Ureter (tissue), 1 donor: ENCODE results near the gene CLEC11A. TPM values are rescaled to one million over a fixed set of nuclear protein-coding genes. Genes with fewer than 3 reads are reported as not detected.

Source experiments
- DNase-seq: peaks from one replicate; pipeline ENCODE4 v3.0.0-alpha.2; 2020; ENCODE audit warnings: low spot score
- total RNA-seq: library from RNA; stranded (reverse); gene quantifications from one replicate; pipeline ENCODE4 v1.2.4, GENCODE V29; 2023
- donor health status: DM: yes; HTN: yes; CAD: no.

CLEC11A gene
- total RNA-seq, 1 donor from 2014 or later = 8.1 TPM

DNA sequence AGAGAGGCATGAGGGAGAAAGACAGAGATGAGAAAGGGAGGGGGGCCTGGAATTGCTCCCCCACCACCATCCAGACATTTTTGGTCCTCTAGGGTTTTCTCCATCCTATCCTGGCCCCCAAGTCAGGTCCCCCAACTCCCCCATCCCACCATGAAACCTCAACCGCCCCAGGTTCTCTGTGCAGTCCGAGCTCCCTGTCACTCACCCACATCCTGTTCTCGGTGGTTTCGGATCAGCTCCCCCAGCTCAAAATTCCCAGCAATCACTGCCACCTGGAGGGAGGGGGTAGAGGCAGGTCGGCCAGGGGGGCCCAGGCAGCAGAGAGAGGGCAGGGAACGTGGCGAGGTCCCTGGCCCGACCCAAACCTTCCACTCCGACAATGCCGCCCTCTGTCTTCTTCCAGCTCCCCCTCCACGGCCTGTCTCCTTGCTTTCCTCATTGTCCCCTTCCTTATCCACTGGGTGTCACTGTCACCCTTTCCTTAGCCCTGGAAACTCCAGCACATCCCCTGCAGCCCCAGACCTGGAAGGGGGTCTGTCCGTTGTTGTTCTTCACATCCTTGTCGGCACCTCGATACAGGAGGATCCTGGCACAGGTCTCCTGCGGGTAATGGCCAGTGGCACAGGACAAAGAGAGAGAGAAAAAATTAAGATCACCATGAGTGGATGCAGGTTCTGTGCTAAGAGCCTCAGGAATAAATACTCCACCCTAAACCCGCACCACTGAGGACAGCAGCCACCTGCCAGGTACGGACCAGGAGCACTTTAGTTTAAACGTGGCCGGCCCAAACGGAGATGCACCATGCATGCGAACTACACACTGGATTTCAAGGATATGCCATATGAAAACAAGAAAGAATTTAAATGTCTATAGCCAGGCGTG, 19.0 kb upstream of the CLEC11A start:
- DNase-seq = no peak

DNA sequence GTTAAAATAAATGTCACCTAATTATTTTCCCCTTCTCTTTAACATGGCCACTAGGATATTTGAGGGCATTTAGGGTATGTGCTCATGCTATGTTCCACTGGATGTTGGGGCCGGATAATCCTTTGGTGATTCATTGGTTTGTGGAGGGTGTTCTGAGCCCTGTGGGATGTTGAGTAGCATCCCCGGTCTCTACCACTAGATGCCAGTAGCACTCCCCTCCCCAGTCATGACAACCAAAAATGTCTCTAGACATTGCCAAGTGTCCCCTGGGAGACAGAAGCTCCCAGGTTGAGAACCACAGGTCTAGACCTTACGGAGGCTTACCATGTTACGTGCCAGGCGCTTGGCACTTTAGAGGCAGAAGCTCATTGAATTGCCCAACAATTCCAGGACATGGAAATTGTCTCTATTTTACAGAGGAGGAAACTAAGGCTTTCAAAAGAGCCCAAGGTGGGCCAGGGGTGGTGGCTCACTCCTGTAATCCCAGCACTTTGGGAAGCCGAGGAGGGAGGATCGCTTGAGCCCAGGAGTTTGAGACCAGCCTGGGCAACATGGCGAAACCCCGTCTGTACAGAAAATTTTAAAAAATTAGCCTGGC, 17.6 kb upstream of the CLEC11A start:
- DNase-seq = no peak

DNA sequence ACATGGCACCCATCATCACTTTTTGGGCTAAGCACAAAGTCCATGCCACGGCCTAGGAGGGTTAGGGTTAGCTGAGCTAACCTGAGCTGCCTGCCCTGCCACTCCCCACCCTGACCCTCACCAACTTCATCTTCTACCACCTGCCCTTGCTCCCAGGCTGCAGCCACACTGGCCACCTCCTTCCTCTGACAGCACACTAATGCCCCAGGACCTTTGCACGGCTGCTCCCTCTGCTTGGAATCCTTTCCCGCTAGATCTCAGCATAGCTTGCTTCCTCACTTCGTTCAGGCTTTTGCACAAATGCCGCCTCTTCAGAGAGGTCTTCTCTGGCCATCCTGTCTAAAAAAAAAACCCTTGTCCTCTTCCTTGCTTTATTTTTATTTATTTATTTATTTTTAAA, 16.8 kb upstream of the CLEC11A start:
- DNase-seq = no peak

DNA sequence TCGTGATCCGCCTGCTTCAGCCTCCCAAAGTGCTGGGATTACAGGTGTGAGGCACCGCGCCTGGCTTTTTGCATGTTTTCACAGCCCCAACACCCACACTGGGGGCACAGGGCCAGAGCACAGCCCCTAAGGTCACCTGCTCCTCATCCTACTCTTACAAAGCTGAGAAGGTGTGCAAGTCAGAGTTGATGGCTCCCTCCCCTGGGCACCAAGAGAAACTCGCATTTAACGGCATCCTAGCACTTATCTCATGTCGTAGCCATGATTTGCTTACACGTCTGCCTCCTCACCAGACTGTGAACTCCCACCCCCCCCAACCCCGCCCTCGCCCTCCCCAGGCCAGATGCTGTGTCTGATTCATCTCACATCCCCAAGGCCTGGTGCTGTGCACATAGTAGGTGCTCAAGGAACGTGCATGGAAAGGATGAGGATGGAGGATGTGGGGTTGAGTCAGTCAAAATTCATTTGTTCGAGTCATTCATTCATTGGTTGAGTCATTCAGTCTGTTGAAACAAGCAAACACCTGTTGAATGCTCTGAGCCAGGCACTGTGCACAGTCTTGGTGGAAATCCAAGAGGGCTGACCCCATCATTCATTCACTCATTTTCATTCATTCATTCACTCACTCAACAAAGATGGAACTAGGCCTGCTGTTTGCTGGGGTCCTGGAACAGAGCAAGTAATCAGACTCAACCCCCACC, 14.8 kb upstream of the CLEC11A start:
- DNase-seq = no peak

DNA sequence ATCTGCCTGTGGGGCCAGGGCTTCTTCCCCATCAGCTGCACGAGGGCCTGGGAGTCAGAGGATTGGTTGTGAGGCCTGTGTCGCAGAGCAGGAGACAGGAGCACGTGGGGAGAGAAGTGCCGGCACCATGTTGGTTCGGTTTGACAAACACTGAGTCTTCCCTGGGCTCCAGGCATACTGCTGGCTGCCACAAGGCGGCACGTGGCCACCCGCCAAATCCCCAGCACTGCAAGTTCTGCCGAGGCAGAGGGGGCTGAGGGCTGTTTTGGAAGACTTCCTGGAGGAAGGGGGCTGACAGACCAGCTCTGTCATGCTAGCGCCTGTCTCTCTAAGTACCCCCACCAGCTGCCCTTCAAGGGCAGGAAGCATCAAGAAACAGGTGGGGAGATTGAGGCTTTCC, 13.1 kb upstream of the CLEC11A start:
- DNase-seq = no peak

DNA sequence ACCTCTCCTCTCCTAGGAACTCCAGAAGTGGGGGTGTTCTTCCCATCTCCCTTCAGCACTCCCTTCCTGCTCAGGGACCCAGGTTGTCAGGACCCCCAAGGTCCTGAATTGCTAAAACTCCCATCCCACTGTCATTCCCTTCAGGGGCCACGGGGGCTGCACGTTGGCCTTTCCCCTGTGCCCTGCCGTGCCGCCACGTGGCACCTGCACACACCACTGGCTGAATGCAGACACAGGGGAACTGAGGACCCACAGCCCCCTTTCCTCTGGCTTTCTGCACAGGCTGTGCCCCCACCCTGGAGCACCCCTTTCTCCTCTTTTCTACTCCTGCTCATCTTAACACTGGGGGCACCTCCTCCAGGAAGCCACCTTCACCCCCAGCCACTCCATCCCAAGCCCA, 12.6 kb upstream of the CLEC11A start:
- DNase-seq = no peak

DNA sequence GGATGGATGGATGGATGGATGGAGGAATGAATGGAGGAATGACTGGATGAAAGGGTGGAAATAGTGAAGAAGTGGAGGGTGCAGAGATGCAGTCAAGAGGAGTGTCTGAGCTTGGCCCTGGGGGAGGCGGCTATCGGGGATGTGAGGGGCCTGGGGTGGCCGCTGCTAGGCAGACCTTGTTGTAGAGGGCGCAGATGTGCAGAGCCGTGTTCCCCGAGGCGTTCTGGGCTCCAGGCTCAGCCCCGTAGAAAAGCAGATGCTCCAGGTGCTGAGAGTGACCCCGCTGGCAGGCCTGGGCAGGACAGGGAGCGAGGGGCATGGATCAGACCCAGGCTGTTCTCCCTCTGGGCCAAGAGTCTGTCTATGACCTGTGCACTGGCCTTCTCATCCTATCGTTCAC, 12.0 kb upstream of the CLEC11A start:
- no peak for DNase-seq

DNA sequence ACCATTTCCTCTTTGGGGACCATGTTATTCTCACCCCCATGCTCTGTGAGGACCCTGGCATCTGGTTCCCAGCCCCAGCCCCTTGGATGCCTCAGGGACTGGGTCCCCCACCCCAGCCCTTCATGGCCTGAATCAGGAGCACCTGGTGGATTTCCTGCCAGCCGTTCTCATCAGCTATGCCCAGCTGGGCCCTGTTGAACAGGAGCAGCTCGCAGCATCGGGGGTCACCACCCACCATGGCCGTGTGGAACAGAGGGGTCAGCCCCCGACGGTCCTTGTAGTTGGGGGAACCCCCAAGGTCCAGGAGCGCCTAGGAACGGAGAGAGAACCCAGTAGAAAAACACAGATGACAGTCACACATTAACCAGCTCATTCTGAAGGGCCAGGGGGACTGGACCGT, 11.4 kb upstream of the CLEC11A start:
- no peak for DNase-seq

DNA sequence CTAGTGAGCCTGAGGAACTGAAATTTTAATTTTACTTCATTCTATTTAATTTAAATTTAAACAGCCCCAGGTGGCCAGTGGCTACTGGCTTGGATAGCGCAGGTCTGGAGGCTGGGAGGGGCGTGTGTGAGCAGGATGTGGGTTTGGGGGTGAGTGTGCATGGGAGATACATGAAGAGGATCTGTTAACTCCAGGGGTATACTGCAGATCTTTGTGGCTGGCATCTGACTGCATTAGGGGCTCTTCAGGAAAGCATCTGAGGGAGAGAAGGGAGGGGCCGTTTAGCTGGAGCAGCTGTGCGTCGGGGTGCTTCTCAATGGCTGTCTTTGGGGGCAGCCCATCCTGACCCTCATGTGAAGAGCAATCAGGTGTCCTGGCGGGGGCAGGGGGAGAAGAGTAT, 10.3 kb upstream of the CLEC11A start:
- no peak for DNase-seq

DNA sequence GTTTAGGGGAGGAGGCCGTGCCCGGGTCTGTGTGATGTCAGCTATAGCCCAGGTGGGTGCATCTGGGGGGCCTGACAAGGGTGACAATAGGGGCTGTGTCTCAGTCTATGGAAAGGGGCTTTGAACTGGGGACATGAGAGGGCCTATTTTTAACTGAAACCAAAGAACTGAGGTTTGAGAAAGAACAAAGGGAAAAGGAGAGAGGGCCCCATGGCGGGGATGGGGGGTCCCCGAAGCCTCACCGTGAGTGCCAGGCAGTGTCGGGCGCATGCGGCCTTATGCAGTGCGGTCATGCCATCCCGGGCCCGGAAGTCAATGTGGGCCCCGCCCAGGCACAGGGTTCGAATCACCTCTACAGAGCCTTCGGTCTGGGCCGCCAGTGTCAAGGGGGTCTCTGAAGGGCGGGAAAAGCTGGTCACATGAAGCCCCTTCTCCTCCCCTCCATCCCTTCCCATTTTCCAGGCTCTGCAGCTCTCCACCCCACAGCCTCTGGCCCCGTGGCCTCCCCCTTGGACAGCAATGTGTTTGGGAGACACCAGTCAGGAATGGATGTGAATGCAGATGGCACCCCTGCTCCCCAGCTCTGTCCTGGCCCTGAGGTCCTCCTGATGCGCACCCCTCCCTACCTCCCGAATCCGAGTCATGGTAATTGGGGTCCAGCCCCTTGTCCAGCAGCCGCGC, 9.5 kb upstream of the CLEC11A start:
- DNase-seq = no peak

DNA sequence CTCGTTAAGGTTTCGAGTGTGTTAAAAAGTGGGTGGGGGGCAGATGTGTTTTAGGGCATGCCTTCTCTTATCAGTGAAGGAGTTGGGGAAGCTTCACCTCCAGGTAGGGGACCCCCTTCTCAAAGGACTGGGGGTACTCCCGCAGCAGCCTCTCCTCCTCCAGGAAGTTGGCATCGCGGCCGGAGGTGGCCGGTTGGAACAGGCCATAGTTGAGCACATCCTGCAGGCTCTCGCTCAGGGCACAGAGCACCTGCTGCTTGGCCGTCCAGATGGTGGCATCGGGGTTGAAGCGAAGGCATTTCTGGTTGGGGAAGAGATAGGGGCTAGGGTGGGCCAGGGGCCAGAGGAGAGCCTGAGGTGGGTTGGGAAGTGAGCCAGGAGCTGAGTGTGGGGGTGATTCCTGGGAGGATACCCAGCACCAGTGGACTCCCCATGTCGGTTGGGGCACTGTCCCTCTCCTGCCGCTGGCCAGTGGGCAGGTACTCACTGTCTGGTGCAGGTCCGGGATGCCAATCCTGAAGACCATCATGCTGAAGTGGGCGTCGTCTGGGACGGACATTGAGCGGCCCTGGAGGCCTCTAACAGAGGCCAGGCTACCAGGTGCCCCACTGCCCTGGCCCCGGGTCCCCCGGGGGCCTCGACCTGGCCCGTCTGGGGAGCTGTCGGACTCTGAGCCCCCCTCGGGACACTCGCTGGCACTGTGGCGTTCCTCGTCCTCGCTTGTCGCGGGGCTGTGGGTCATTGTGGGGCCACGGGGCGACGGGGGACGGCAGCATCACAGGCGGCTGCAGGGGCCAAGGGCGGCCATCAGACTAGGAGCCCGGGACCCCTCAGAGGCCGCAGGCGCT, 6.8 kb upstream of the CLEC11A start:
- DNase-seq = no peak

DNA sequence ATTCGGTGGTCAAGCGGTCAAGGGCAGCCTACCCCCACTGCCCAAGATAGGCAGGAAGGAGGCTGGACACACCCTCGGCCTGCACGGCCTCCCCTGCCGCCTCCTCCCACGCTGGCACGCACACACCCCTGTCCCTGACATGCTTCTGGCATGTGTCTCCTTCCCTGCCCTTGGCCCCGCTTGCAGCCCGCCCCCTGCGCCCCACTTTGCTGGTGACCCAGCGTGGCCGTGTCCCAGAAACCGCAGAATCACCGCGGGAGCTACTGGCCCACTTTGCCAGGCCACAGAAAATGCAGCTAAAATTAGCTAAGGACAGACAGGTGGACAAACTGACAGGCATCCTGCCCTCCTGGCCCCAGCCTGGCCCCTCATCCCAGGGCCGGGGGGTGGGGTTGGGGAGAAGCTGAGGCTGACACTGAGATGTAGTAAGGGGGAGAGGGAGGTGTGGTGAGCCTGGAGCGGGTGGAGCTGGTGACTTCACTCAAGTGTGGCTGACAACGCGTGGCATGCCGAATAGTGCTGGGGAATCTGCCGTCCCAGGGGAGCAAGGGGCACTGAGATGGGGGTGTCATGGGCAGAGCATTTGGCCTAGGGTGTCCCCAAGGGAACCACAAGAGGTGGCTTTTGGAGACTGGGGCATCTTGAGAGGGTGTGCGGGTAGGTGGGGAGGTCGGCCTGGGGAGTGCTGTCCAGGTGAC, 6.0 kb upstream of the CLEC11A start:
- DNase-seq = no peak

DNA sequence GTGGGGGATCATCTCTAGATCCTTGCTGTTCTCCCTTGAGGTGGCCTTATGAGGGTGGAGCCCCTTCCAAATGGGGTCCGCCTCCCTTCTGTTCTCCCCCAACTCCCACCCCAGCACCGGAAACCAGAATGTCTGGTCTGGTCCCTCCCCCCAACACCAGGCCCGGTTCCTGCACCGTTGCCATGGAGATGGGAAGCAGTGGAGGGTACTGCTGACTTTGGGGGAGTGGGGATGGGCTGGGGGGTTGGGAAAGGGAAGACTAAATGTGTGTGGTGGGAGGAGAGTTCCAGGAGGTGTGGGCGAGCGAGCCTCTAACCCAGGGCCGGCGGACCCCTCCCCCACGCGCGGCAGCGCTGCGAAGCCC, 5.3 kb upstream of the CLEC11A start:
- DNase-seq = no peak

DNA sequence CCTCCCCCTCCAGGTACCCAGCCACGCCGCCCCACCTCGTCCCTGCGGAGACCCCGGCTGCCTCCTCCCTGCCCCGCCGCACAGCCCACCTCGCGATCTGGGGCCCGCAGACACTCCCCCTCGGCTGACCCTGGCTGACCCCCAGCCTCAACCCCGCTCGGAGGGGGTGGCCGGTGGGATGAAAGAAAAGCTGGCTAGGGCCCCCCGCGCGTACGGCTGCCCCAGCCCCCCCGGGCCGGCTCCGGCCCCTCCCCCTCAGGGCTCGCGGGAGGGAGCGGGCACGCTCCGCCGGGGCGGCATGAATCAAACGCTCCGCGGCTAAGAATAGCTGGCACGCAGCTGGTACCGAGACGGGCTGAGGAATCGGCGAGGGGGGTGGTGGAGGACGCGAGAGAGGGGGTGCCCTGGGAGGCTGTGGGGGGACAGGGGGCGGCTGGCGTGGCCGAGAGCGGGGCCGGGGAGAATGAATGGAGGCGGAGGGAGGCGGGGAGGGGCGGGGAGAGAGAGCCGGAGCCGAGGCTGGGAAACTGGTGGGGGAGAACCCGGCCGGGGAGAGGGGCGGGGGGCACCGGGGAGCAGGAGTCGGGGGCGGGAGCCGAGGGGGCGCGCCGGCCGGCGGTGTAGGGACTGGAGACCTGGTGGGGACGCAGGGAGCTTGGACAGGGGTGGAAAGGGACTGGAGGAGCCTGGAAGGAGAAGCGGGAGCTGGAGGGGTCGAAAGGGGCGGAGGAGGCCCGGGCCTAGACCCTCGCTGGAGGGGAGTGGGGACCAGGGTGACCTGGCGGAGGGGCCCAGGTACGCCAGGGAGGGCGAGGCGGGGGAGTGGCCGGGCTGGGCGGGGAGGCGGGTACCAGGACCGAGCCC, 4.7 kb upstream of the CLEC11A start:
- no peak for DNase-seq

DNA sequence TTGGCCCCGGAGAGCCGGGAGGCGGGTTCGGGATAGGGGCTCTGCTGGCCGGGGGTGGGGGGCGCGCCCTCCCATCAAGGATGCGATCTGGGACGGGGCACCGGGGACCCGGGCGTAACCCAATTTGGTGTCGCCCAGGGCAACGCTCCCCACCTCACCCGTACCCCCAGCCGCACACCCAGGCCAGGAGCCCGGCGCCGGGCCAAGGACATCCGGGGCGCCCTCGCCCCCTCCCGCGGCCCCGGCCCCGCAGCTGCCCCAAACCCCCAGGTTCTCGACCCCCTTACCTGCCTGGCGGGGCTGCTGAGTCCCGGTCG, 4.1 kb upstream of the CLEC11A start:
- no peak for DNase-seq

DNA sequence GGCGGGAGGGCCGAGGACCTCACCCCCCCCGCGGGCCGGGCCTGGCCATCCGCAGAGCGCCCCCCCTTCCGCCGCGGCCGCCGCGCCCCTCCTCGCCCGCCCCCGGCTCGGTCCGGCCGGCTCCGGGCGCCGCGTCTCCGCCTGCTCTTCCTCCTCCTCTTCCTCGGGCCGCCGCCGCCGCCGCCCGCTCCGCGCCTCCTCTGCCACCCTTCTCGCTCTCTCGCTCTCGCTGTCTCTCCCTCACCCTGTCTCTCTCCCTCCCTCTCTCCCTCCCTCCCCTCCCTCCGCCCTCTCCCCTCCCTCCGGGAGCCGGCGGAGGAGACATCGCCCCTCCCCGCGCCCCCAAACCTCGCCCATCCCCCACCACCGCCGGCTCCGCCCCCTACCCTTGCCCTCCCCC, 3.6 kb upstream of the CLEC11A start, which contains the start of gene SHANK1:
Gene SHANK1 (minus strand): TSS at position 237 of the 400 bp plus-strand sequence. CDS start 2,883 bp downstream, outside the sequence.
- DNase-seq = no peak

DNA sequence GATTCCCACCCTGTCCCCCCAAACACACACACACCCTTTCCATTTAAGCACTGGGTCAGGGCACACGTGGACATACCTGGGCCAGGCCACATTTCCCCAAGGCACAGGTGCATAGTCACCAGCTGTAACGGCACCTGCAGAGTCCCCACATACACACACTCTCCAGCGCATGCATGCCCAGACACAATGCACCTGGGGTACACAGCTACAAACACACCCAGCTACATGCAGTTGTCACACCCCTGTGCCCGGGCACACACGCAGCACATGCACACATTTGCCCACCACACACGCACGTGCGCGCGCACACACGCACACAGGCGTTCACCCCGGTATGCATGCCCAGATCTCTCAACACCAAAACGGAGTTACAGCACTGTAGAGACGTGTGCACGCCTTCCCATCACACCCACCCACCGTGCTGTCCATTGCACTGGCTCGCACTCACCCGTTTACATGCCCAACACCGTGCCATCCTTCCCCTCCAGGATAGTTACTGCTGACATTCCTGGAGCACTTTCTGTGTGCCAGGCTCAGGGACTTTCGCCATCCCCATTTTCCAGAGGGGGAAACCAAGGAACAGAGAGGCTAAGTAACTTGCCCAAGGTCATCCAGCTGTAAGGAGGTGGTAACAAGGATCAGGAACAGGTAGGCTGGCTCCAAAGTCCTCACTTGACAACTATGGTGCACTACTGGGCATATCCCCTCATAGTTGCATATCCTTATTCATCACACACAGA, 2.8 kb upstream of the CLEC11A start:
- DNase-seq = no peak

DNA sequence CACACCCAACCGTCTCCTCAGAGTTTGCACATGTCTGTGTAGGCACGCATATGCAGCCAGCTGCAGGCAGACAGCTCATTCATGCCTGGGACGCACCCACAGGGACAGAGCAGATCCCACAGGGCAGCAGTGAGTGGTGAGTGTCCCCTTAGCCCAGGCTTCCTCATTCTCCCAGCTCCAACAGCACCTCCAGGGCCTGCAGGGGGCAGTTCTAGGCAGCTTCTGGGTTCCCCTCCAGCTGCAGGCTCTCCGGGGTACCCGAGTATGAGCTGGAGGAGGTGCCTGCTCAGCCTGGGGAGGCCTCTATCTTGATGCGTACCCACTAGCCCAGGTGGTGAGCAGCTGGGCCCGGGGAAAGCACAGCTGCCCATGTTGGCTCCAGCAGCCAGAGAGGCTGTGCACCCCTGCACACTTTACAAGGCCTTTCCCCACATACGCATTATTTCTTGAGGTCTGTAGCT, 2.2 kb upstream of the CLEC11A start:
- no peak for DNase-seq
